Measurements from ENCODE around the gene LRTM1. TPM values are rescaled to one million over a fixed set of nuclear protein-coding genes. Genes with fewer than 3 reads are reported as not detected.

LRTM1 gene
- total RNA-seq, 1 donor from 2014 or later, result not detected

- Mint-ChIP-seq H3K36me3 (no peaks in the 10 kb centered on the region), H3K27ac (no peak overlapping the region), H3K9me3 (no peaks in the 10 kb centered on the region), H3K4me1 (peaks cover 12% of the 10 kb centered on the region), H3K4me3 (no peak overlapping the region), H3K27me3 (ENCODE audit: low read depth) (no peaks in the 10 kb centered on the region)
- TF ChIP-seq, protein P1, sequence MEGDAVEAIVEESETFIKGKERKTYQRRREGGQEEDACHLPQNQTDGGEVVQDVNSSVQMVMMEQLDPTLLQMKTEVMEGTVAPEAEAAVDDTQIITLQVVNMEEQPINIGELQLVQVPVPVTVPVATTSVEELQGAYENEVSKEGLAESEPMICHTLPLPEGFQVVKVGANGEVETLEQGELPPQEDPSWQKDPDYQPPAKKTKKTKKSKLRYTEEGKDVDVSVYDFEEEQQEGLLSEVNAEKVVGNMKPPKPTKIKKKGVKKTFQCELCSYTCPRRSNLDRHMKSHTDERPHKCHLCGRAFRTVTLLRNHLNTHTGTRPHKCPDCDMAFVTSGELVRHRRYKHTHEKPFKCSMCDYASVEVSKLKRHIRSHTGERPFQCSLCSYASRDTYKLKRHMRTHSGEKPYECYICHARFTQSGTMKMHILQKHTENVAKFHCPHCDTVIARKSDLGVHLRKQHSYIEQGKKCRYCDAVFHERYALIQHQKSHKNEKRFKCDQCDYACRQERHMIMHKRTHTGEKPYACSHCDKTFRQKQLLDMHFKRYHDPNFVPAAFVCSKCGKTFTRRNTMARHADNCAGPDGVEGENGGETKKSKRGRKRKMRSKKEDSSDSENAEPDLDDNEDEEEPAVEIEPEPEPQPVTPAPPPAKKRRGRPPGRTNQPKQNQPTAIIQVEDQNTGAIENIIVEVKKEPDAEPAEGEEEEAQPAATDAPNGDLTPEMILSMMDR (IDR thresholded peaks at IDR 0.05; ENCODE audit: unreplicated experiment), result no peak
- no peak for DNase-seq (ENCODE audit: low spot score in 2 of 2, unreplicated experiment in 2 of 2)
Observed at GRCh38 chr3:54931182-54931581, 3.3 kb upstream of the LRTM1 start.

- Mint-ChIP-seq H3K27me3 (ENCODE audit: low read depth) (no peaks in the 10 kb centered on the region), H3K9me3 (peaks cover 5% of the 10 kb centered on the region), H3K27ac (no peak overlapping the region), H3K4me3 (no peak overlapping the region), H3K36me3 (no peaks in the 10 kb centered on the region), H3K4me1 (peaks cover 16% of the 10 kb centered on the region)
- TF ChIP-seq, protein P1 (IDR thresholded peaks at IDR 0.05; ENCODE audit: unreplicated experiment), result no peak
- DNase-seq (ENCODE audit: low spot score in 2 of 2, unreplicated experiment in 2 of 2), result no peak
Observed at GRCh38 chr3:54918516-54918915, 9.3 kb downstream of the LRTM1 start.

- Mint-ChIP-seq H3K27ac (no peak overlapping the region), H3K4me1 (peaks cover 16% of the 10 kb centered on the region), H3K27me3 (ENCODE audit: low read depth) (no peaks in the 10 kb centered on the region), H3K9me3 (peaks cover 4% of the 10 kb centered on the region), H3K4me3 (no peak overlapping the region), H3K36me3 (peaks cover 3% of the 10 kb centered on the region)
- TF ChIP-seq, protein P1 (IDR thresholded peaks at IDR 0.05; ENCODE audit: unreplicated experiment), result no peak
- no peak for DNase-seq (ENCODE audit: low spot score in 2 of 2, unreplicated experiment in 2 of 2)
Observed at GRCh38 chr3:54917862-54918261, 10.0 kb downstream of the LRTM1 start.

- Mint-ChIP-seq H3K4me1 (peaks cover 16% of the 10 kb centered on the region), H3K27me3 (ENCODE audit: low read depth) (no peaks in the 10 kb centered on the region), H3K9me3 (peaks cover 6% of the 10 kb centered on the region), H3K36me3 (peaks cover 9% of the 10 kb centered on the region), H3K4me3 (no peak overlapping the region), H3K27ac (no peak overlapping the region)
- TF ChIP-seq, protein P1 (IDR thresholded peaks at IDR 0.05; ENCODE audit: unreplicated experiment), result no peak
- DNase-seq (ENCODE audit: low spot score in 2 of 2, unreplicated experiment in 2 of 2), result no peak
Observed at GRCh38 chr3:54917174-54917573, 10.7 kb downstream of the LRTM1 start.

GRCh38 chr3:54916732-54917131, 11.1 kb downstream of the LRTM1 start:
- Mint-ChIP-seq H3K36me3 (peaks cover 13% of the 10 kb centered on the region), H3K27me3 (ENCODE audit: low read depth) (no peaks in the 10 kb centered on the region), H3K4me1 (peaks cover 16% of the 10 kb centered on the region), H3K4me3 (no peak overlapping the region), H3K9me3 (peaks cover 10% of the 10 kb centered on the region), H3K27ac (no peak overlapping the region)
- TF ChIP-seq, protein P1 (IDR thresholded peaks at IDR 0.05; ENCODE audit: unreplicated experiment), result no peak
- DNase-seq (ENCODE audit: low spot score in 2 of 2, unreplicated experiment in 2 of 2), result no peak

DNA sequence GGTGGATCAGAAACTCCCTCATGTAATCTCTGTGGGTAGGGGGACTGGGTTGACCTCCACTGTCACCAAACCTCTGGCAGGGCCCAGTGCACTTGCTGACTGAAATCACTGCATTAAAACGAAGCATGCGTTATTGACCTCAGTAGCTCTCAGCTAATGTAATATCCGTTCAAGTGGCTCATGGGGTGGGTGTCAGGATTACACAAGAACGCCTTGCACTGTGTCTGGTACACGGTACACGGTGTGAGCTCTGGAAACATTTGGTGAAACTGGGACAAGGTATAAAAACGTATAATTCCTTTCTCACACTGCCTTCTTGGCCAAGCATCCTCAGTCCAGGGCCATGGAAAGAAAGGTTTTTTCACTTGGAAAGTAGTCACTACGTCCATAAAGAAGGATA, 11.9 kb downstream of the LRTM1 start:
- Mint-ChIP-seq H3K4me1 (peaks cover 16% of the 10 kb centered on the region), H3K27me3 (ENCODE audit: low read depth) (no peaks in the 10 kb centered on the region), H3K27ac (no peak overlapping the region), H3K9me3 (peaks cover 15% of the 10 kb centered on the region), H3K36me3 (peaks cover 17% of the 10 kb centered on the region), H3K4me3 (no peak overlapping the region)
- TF ChIP-seq, protein P1 (IDR thresholded peaks at IDR 0.05; ENCODE audit: unreplicated experiment), result no peak
- no peak for DNase-seq (ENCODE audit: low spot score in 2 of 2, unreplicated experiment in 2 of 2)

Measured in mesothelial cell of epicardium (in vitro differentiated cells).